K562 (cell line): ENCODE data around the gene SLC39A13. TPM values are rescaled to one million over a fixed set of nuclear protein-coding genes. Genes with fewer than 3 reads are reported as not detected.

Experiments
- BRD4 ChIP-seq: fragments of 200-600 bp; sonication (generic); IDR thresholded peaks from 2 replicates; pipeline ENCODE4 v1.6.1; 2017; ENCODE audit warnings: inconsistent platforms
- C11orf30 ChIP-seq: fragments of 450-650 bp; IDR thresholded peaks from 2 replicates; pipeline ENCODE4 v1.6.1; 2016; ENCODE audit warnings: low read depth, mild to moderate bottlenecking
- CREB1 ChIP-seq, 2 experiments: sonication (generic) in 1 of 2; formaldehyde crosslinking in 1 of 2; IDR thresholded peaks; 2 replicates each; pipeline versions ENCODE4 v1.6.1 to v1.8.0; 2012 to 2022; ENCODE audit warnings: inconsistent platforms in 1 of 2, mild to moderate bottlenecking in 1 of 2, missing genetic modification reagents in 1 of 2, moderate library complexity in 1 of 2
- CREM ChIP-seq: IDR thresholded peaks from 2 replicates; pipeline ENCODE4 v1.6.1; 2014; ENCODE audit warnings: antibody characterized with exemption, low read depth
- DDX20 ChIP-seq: fragments of 450-650 bp; IDR thresholded peaks from 2 replicates; pipeline ENCODE4 v1.6.1; 2016; ENCODE audit warnings: missing genetic modification characterization, low read depth, mild to moderate bottlenecking, missing compliant biosample characterization, moderate library complexity
- ELF4 ChIP-seq: fragments of 450-650 bp; formaldehyde crosslinking; IDR thresholded peaks from 2 replicates; pipeline ENCODE4 v1.4.0; 2022; ENCODE audit warnings: missing genetic modification characterization
- ETV6 ChIP-seq, 3 experiments: fragments of 150-350 bp in 1 of 3; sonication (generic) in 1 of 3; formaldehyde crosslinking in 1 of 3; IDR thresholded peaks; 2 replicates each; pipeline versions ENCODE4 v1.6.1 to v1.8.0; 2014 to 2022; ENCODE audit warnings: borderline replicate concordance in 2 of 3, low read depth in 2 of 3, antibody characterized with exemption in 1 of 3, low read length in 1 of 3, mild to moderate bottlenecking in 1 of 3, missing genetic modification reagents in 1 of 3
- GATAD2B ChIP-seq: fragments of 450-650 bp; IDR thresholded peaks from 2 replicates; pipeline ENCODE4 v1.6.1; 2017; ENCODE audit warnings: mild to moderate bottlenecking, borderline replicate concordance
- MXD1 ChIP-seq: fragments of 250-450 bp; sonication (Bioruptor Pico); IDR thresholded peaks from 2 replicates; pipeline ENCODE4 v1.8.0; 2021; ENCODE audit warnings: borderline replicate concordance, mild to moderate bottlenecking, moderate library complexity; ENCODE audit not compliant: poor library complexity, severe bottlenecking
- NR2C2 ChIP-seq, 2 experiments: fragments of 200-800 bp in 1 of 2; sonication (Bioruptor generic) in 1 of 2; sonication (generic) in 1 of 2; formaldehyde crosslinking in 1 of 2; IDR thresholded peaks; 2 replicates each; pipeline versions ENCODE4 v1.6.1 to v1.8.0; 2016 to 2022; ENCODE audit warnings: mild to moderate bottlenecking in 1 of 2, missing compliant biosample characterization in 1 of 2, missing genetic modification characterization in 1 of 2, missing genetic modification reagents in 1 of 2
- RNF2 ChIP-seq: sonication (generic); IDR thresholded peaks from 2 replicates; pipeline ENCODE4 v1.6.1; 2016
- STAG1 ChIP-seq: sonication (generic); formaldehyde crosslinking; IDR thresholded peaks from 2 replicates; pipeline ENCODE4 v1.5.0; 2020; ENCODE audit warnings: missing genetic modification reagents, borderline replicate concordance
- STAT6 ChIP-seq: sonication (generic); formaldehyde crosslinking; IDR thresholded peaks from 2 replicates; pipeline ENCODE4 v1.8.1; 2023; ENCODE audit warnings: mild to moderate bottlenecking, missing genetic modification reagents
- ZBED1 ChIP-seq: IDR thresholded peaks from 2 replicates; pipeline ENCODE4 v1.6.1; 2014
- polyA plus RNA-seq, 8 experiments: library from polyadenylated mRNA; depleted of rRNA in 4 of 8; stranded (reverse) in 5 of 8; unstranded in 3 of 8; fragments of >200 nt; fragmentation: Nextera tagmentation in 2 of 8; fragmentation: Illumina TruSeq in 1 of 8; extraction: Ambion mirVana in 2 of 8; extraction: Trizol in 1 of 8; gene quantifications; 2 replicates each; pipeline versions ENCODE4 v1.2.1 to v1.2.3, GENCODE V29; 2011 to 2014; ENCODE audit warnings: inconsistent platforms in 1 of 8, missing spikeins in 1 of 8
- total RNA-seq, 7 experiments: library from RNA; depleted of rRNA in 6 of 7; stranded (reverse); fragments of >200 nt in 6 of 7; fragmentation: Illumina TruSeq in 2 of 7; extraction: Trizol in 2 of 7; gene quantifications; 2 replicates each; pipeline versions ENCODE4 v1.2.1 to v1.2.3, GENCODE V29; 2011 to 2021; ENCODE audit warnings: low replicate concordance in 1 of 7
- TF ChIP-seq, protein P1 (sequence below), 2 experiments: IDR thresholded peaks; 2 replicates each; pipeline ENCODE4 v1.6.1; 2011; ENCODE audit warnings: borderline replicate concordance in 1 of 2, control low read depth in 1 of 2, low read depth in 1 of 2, low read length in 1 of 2, mild to moderate bottlenecking in 1 of 2, mixed read lengths in 1 of 2, moderate library complexity in 1 of 2; ENCODE audit not compliant: insufficient read depth in 1 of 2, insufficient read length in 1 of 2, poor library complexity in 1 of 2, severe bottlenecking in 1 of 2; ENCODE audit errors: extremely low read depth in 1 of 2
- TF ChIP-seq, protein P2 (sequence below), 2 experiments: fragments of 450-650 bp in 1 of 2; IDR thresholded peaks; 2 replicates each; pipeline ENCODE4 v1.6.1; 2011 to 2017; ENCODE audit warnings: low read depth in 2 of 2, antibody characterized with exemption in 1 of 2, borderline replicate concordance in 1 of 2, low read length in 1 of 2, mild to moderate bottlenecking in 1 of 2, mixed read lengths in 1 of 2; ENCODE audit not compliant: control insufficient read depth in 1 of 2

SLC39A13 gene
- total and polyA plus RNA-seq, 9 of the 15 experiments (the other 6 are each of a cell fraction or from before 2014, with no cell fraction given): 0.17 to 15.9 (median 3.2) TPM

DNA sequence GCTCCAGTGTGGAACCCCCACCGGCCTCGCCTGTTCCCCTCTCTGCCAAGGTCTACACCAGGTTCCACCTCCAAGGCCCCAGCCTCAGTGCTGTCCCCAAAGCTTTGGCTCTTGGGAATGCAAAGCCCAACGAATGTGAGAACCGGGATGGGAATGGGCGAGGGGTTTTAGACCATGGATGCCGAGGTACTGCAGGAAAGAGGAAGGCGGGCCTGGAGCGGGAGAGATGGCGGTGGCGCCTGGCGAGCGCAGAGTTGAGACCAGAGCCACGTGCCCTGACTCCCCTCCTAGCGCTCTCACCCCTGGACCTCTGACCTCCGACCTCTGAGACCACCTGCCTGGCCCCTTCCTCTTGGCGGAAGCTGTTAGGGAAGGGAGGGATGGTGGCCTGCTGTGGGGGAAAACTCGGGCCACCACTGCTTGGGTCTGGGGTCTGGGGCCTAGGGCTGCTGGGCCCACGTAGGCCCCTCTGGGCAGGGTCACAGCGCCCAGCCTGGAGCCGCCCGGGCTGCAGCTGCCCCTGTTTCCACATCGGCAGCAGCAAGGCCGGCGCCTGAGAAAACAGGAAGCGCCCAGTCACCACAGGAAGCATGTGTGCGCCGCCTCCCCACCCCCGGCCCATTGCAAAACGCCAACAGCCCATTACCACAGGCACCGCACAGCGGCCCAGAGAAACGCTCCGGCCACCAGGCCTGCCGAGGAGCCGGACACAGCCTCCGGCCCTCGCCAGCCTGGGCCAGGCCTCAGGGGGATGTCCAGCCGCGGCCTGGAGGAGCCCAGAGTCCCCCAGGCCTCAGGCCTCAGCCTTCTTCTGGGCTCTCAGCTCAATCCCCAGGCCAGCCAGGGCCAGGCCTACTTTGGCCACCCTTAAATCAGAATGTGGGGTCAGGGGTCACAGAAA is 13.8 kb upstream of the SLC39A13 start (continued):
- peak; percentile 79; the same call in 1 of the 2 replicates for TF ChIP-seq BRD4
- TF ChIP-seq, protein P1, sequence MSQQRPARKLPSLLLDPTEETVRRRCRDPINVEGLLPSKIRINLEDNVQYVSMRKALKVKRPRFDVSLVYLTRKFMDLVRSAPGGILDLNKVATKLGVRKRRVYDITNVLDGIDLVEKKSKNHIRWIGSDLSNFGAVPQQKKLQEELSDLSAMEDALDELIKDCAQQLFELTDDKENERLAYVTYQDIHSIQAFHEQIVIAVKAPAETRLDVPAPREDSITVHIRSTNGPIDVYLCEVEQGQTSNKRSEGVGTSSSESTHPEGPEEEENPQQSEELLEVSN (IDR thresholded peaks at IDR 0.05; ENCODE audit: borderline replicate concordance in 1 of 2, extremely low read depth in 1 of 2, insufficient read depth in 1 of 2, insufficient read length in 1 of 2, low read depth in 1 of 2, low read length in 1 of 2, poor library complexity in 1 of 2, severe bottlenecking in 1 of 2): peak; percentile 44 to 46
- peak; percentile 75; the same call in 1 of the 2 replicates for TF ChIP-seq NR2C2 (CRISPR knock-in tag; IDR thresholded peaks at IDR 0.05)
- TF ChIP-seq NR2C2 (tag; IDR thresholded peaks at IDR 0.05): peak; percentile 88
- TF ChIP-seq ETV6 (IDR thresholded peaks at IDR 0.05; ENCODE audit: borderline replicate concordance in 1 of 2, low read depth in 2 of 2, low read length in 1 of 2): 0 out of 4 replicates have a peak, but pooled peaks of 1 of the 2 experiments have one; percentile 47
- no peak for TF ChIP-seq ETV6 (CRISPR knock-in tag; IDR thresholded peaks at IDR 0.05; ENCODE audit: borderline replicate concordance)
- TF ChIP-seq MXD1: no peak
- peak; percentile 89; the same call in 1 of the 2 replicates for TF ChIP-seq RNF2
- TF ChIP-seq DDX20: no peak
- TF ChIP-seq ELF4 (CRISPR knock-in tag): no peak
- TF ChIP-seq ZBED1: 0 out of 2 replicates have a peak, but pooled peaks have one; percentile 57
- TF ChIP-seq, protein P2, sequence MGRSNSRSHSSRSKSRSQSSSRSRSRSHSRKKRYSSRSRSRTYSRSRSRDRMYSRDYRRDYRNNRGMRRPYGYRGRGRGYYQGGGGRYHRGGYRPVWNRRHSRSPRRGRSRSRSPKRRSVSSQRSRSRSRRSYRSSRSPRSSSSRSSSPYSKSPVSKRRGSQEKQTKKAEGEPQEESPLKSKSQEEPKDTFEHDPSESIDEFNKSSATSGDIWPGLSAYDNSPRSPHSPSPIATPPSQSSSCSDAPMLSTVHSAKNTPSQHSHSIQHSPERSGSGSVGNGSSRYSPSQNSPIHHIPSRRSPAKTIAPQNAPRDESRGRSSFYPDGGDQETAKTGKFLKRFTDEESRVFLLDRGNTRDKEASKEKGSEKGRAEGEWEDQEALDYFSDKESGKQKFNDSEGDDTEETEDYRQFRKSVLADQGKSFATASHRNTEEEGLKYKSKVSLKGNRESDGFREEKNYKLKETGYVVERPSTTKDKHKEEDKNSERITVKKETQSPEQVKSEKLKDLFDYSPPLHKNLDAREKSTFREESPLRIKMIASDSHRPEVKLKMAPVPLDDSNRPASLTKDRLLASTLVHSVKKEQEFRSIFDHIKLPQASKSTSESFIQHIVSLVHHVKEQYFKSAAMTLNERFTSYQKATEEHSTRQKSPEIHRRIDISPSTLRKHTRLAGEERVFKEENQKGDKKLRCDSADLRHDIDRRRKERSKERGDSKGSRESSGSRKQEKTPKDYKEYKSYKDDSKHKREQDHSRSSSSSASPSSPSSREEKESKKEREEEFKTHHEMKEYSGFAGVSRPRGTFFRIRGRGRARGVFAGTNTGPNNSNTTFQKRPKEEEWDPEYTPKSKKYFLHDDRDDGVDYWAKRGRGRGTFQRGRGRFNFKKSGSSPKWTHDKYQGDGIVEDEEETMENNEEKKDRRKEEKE (IDR thresholded peaks at IDR 0.05; ENCODE audit: borderline replicate concordance in 1 of 2, control insufficient read depth in 1 of 2, low read depth in 2 of 2, low read length in 1 of 2): no peak
- TF ChIP-seq STAT6 (CRISPR knock-in tag): no peak
- peak; percentile 53 for TF ChIP-seq CREM
- TF ChIP-seq C11orf30: 0 out of 2 replicates have a peak, but pooled peaks have one; percentile 7
- TF ChIP-seq CREB1 (IDR thresholded peaks at IDR 0.05): no peak
- 0 out of 2 replicates have a peak, but pooled peaks have one; percentile 32 for TF ChIP-seq CREB1 (CRISPR knock-in tag; IDR thresholded peaks at IDR 0.05)
- peak; percentile 32; the same call in 1 of the 2 replicates for TF ChIP-seq GATAD2B
- TF ChIP-seq STAG1 (CRISPR knock-in tag): no peak
